Adrenal gland (tissue), 5 donors: ENCODE results near the gene ADPRHL1.

Experiments used
- POLR2A ChIP-seq, 2 donors: fragments of 450-650 bp; IDR thresholded peaks; one replicate each; pipeline ENCODE4 v1.6.1; 2017; ENCODE audit warnings: antibody characterized with exemption in 2 of 2, mild to moderate bottlenecking in 2 of 2, moderate library complexity in 1 of 2
- TF ChIP-seq, protein P1 (sequence below), 6 experiments: fragments of 450-650 bp in 4 of 6; fragments of 200-600 bp in 2 of 6; sonication (generic) in 1 of 6; IDR thresholded peaks; 1 replicate in 5 of 6; 2 replicates in 1 of 6; pipeline versions ENCODE4 v1.5.1 to v1.8.0; 2016 to 2021; ENCODE audit warnings: antibody characterized with exemption in 6 of 6, mild to moderate bottlenecking in 2 of 6, moderate library complexity in 1 of 6
- donor health status: DM: no; HTN: no; CAD: no.

DNA sequence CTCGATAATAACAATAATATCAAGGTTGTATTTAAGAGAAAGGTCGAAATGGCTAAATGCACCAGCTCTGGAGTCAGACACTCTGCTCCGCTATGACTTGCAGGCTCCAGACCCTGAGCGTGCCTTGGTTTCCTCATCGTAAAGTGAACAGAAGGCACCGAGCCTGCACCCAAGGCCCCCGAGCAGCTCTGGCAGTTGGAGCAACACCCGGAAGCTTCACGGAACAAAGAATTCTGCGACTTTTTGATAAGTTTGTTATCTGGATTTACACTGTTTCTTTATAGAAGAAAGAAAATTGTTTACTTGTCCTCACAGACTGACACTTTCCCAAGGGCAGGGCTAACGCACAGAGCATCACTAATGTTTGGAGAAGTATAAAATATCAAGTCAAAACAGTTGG is 93.7 kb downstream of the ADPRHL1 start:
- TF ChIP-seq, protein P1, sequence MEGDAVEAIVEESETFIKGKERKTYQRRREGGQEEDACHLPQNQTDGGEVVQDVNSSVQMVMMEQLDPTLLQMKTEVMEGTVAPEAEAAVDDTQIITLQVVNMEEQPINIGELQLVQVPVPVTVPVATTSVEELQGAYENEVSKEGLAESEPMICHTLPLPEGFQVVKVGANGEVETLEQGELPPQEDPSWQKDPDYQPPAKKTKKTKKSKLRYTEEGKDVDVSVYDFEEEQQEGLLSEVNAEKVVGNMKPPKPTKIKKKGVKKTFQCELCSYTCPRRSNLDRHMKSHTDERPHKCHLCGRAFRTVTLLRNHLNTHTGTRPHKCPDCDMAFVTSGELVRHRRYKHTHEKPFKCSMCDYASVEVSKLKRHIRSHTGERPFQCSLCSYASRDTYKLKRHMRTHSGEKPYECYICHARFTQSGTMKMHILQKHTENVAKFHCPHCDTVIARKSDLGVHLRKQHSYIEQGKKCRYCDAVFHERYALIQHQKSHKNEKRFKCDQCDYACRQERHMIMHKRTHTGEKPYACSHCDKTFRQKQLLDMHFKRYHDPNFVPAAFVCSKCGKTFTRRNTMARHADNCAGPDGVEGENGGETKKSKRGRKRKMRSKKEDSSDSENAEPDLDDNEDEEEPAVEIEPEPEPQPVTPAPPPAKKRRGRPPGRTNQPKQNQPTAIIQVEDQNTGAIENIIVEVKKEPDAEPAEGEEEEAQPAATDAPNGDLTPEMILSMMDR (IDR thresholded peaks at IDR 0.05): no peak
- no peak for TF ChIP-seq POLR2A (IDR thresholded peaks at IDR 0.05)
